Vagina (tissue), 2 donors: ENCODE results near the gene PSG2.
"Not testable (repeated sequence)": the region's sequence is repeated elsewhere in the genome, so short reads cannot be mapped to it uniquely, and the experiment has no call there.

Experiments used
- POLR2A ChIP-seq, 2 donors: fragments of 450-650 bp; IDR thresholded peaks; one replicate each; pipeline ENCODE4 v1.6.1; 2017; ENCODE audit warnings: antibody characterized with exemption in 2 of 2, mild to moderate bottlenecking in 2 of 2, moderate library complexity in 2 of 2
- POLR2AphosphoS5 ChIP-seq, 2 donors: sonication (generic); formaldehyde crosslinking; IDR thresholded peaks; one replicate each; pipeline ENCODE4 v1.9.0; 2017; ENCODE audit warnings: antibody characterized with exemption in 2 of 2, mild to moderate bottlenecking in 2 of 2, low read depth in 1 of 2; ENCODE audit not compliant: insufficient read depth in 1 of 2
- TF ChIP-seq, protein P1 (sequence below), 3 experiments: fragments of 450-650 bp in 2 of 3; fragments of 200-600 bp in 1 of 3; sonication (generic) in 1 of 3; IDR thresholded peaks; one replicate each; pipeline ENCODE4 v1.5.1; 2017 to 2019; ENCODE audit warnings: antibody characterized with exemption in 3 of 3, mild to moderate bottlenecking in 2 of 3, moderate library complexity in 2 of 3

DNA sequence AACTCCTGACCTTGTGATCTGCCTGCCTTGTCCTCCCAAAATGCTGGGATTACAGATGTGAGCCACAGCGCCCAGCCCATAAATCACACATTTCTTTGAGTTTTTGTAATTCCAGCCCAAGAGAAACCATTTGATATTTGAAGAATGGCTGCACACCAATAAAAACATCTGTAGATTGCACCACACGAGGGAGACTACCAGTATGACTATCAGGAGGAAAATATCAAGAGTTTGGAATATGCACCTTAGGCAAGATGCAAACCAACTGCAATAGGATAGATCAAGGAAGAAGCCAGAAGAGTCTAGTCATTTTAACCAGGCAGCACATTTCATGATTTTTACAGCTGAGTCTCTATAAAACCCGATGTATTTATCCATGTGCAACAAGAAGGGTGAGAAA is 20.1 kb downstream of the PSG2 start:
- TF ChIP-seq, protein P1, sequence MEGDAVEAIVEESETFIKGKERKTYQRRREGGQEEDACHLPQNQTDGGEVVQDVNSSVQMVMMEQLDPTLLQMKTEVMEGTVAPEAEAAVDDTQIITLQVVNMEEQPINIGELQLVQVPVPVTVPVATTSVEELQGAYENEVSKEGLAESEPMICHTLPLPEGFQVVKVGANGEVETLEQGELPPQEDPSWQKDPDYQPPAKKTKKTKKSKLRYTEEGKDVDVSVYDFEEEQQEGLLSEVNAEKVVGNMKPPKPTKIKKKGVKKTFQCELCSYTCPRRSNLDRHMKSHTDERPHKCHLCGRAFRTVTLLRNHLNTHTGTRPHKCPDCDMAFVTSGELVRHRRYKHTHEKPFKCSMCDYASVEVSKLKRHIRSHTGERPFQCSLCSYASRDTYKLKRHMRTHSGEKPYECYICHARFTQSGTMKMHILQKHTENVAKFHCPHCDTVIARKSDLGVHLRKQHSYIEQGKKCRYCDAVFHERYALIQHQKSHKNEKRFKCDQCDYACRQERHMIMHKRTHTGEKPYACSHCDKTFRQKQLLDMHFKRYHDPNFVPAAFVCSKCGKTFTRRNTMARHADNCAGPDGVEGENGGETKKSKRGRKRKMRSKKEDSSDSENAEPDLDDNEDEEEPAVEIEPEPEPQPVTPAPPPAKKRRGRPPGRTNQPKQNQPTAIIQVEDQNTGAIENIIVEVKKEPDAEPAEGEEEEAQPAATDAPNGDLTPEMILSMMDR (IDR thresholded peaks at IDR 0.05): not testable (repeated sequence)
- not testable (repeated sequence) for TF ChIP-seq POLR2AphosphoS5 (IDR thresholded peaks at IDR 0.05; ENCODE audit: insufficient read depth in 1 of 2, low read depth in 1 of 2); POLR2A (IDR thresholded peaks at IDR 0.05)
